ENCODE measurements around the gene KLK4.
A peak's percentile ranks its signal among the peaks of the same experiment; 100 is the strongest.
"Not testable (repeated sequence)": the region's sequence is repeated elsewhere in the genome, so short reads cannot be mapped to it uniquely, and the experiment has no call there.

Gene KLK4

DNA sequence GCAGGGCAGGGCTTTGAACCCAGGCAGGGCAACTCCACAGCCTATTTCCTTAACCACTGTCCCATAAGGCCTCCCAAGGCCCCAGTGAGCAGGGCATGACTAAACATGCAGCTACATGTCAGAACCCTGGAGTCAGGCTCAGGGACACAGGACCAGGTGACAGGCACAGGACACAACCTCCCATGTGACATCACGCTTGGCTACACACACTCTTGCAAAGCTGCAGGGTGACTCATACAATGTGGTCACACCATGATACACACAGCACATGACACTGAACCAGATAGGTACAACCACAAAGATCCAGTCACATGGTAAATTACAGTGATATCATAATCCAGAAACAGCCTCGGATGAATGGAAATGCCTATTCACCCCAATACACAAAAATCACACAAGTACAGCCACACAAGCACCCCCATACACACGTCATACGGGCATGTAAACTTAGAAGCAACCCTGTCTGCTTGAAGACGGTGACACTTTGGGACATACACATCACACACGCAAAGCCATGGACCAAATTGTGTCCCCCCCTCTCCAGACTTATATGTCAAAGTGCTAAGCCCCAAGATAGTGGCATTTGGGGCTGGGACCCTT is 14.5 kb downstream of the KLK4 start:
- DNase-seq (ENCODE audit: low read depth) = peak; percentile 96
- H3K4me3 ChIP-seq (ENCODE audit: low read depth, low read length) = no peak overlapping the region; the same call in 1 of the 2 replicates
- no peak for TF ChIP-seq CTCF (IDR thresholded peaks at IDR 0.05; ENCODE audit: low read depth, low read length, missing control alignments)

GRCh38 chr19:50896089-50896590 is 15.1 kb downstream of the KLK4 start:
- DNase-seq (ENCODE audit: low read depth); H3K4me3 ChIP-seq (ENCODE audit: low read depth, low read length): not testable (repeated sequence)

DNA sequence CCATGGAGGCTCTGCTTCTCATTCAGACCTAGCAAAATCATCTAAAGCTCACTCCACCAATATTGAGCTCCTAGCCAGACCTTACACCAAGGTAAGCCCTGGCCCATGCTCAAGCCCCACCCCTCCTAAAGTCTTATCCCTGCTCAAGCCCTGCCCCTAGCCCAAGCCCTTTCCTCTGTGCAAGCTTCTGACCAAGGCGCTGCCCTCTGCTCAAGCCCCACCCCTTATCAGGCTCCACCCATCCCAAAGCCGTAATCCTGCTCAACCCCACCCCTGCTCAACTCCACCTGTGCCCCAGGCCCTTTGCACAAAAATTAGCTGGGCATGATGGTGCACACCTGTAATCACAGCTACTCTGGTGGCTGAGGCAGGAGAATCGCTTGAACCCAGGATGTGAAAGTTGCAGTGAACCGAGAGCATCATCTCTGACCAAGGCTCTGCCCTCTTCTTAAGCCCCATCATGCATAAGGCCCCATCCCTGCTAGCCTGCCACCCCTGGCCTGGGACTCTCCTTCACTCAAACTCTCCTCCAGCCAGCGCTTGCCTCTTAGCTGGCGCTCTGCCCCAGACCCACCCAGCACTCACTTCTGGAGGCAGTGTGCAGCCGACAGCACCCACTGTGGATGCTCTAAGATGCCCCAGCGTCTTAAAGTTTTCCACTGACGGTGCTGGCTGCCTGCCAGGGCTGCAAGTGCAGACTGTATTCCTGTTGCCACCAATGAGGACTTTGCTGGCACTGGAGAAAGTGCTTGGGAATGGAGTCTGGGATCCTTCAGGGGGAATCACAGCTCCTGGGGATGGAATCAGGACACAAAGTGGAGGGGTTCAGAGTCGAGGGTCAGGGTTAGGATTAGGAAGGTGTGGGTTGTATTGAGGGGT is 16.5 kb downstream of the KLK4 start:
- no peak overlapping the region for H3K4me3 ChIP-seq (ENCODE audit: low read depth, low read length)
- TF ChIP-seq CTCF (IDR thresholded peaks at IDR 0.05; ENCODE audit: low read depth, low read length, missing control alignments) = no peak
- DNase-seq (ENCODE audit: low read depth) = no peak

DNA sequence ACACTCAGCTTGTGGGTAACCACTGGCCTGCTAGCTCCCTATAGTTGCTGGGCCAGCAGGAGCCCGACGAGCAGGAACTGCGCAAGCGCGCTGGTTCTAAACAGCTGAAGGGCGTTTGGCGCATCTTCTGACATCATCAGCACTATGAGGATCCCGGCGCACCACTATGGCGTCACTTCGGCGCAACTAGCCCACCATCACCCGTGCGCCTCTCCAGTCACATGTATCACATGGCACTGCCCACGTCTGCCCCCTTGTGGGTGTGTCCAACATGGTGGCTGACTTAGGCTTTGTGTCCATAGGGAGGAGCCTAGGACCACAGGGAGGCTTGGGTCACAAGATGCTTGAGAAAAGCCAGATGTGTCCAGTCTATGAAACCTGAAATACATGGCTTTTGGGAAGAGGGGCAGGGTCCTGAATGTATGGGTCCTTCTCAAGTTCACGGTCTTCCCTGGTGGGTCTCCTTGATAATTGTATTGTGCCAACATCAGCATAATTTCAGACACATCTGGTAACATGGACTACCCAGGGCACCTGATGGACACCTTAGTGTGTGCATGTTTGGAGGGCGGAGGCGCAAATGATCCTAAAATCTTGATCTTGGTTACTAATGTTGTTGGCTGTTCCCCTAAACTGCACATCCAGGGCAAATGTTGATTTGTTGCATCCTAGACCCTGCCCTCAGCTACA is 18.0 kb downstream of the KLK4 start:
- H3K4me3 ChIP-seq (ENCODE audit: low read depth, low read length) = no peak overlapping the region
- peak; percentile 38 for TF ChIP-seq CTCF (IDR thresholded peaks at IDR 0.05; ENCODE audit: low read depth, low read length, missing control alignments)
- no peak for DNase-seq (ENCODE audit: low read depth)

- H3K4me3 ChIP-seq (ENCODE audit: low read depth, low read length) = no peak overlapping the region
- no peak for TF ChIP-seq CTCF (IDR thresholded peaks at IDR 0.05; ENCODE audit: low read depth, low read length, missing control alignments)
- DNase-seq (ENCODE audit: low read depth) = no peak
Observed at GRCh38 chr19:50891253-50891625, 20.0 kb downstream of the KLK4 start.

DNA sequence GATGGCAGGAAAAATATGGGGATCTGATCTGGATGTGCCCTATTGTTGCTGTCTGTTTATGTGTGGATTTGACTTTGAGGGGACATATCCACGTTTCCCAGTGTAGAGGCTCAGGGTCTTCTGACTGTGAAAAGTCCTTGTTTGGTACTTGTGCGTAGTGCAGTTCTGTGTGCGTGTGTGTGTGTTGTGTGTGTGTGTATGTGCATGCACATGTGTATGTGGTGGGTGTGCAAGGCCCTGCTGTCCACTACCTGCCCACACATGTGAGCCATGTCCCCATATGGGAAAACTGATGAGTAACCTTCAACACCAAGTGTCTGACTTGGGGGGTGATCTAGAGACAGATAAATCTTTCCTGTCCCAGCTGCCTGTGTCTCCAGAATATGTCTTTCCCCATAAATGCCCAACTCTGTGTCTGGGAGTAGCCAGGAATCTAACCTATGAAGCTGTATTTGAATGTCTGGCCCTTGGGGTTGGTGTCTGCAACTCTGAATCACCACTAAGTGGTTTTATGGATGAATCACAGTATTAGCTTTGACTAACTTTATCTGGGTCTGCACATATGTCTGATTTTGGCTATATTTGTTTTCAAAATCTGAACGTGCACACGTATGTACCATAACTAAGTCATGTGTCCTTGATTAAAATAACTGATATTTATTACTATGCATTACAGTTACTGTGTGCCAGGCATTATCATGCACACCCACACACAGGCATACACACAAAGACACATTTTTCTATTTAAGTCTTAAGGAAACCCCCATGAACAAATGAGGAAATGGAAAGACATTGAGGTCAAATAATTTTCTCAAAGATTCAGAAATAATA is 20.6 kb downstream of the KLK4 start:
- no peak for TF ChIP-seq CTCF (IDR thresholded peaks at IDR 0.05; ENCODE audit: low read depth, low read length, missing control alignments)
- no peak overlapping the region for H3K4me3 ChIP-seq (ENCODE audit: low read depth, low read length)
- no peak for DNase-seq (ENCODE audit: low read depth)

Data from GM12864 (cell line).